Measurements from ENCODE around the gene TNIP2.

The TNIP2 gene

DNA sequence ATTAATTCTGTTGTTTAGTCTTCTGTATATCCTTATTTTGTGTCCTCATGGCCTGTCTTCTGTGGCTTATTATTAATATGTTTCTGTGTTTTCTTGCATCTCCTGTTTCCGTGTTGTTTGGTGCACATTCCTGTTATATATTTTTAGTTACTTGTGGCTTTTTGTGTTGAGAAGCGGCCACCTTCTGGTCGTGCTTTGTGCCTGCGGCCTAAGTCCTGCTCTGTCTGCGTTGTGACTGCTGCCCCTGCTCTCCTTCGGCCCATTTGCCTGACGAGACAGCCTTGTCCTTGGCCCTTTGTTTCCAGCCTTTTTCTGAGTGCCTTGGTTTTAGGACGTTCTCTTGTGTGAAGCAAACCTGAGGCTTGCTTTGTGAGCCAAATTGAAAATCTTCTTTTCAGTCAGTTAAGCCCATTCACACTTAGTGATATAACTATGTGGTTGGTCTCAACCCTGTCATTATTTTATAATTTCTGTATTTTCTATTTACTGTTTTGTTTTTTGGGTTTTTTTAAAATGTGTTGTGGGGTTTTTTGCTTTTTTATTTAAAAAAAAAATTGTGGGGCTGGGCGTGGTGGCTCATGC, 43.8 kb downstream of the TNIP2 start:
- Mint-ChIP-seq H3K4me3 (no peak overlapping the region), H3K4me1 (ENCODE audit: low read depth) (peaks cover 23% of the 10 kb centered on the region), H3K36me3 (no peaks in the 10 kb centered on the region), H3K27me3 (no peaks in the 10 kb centered on the region), H3K27ac (peak overlapping the region; percentile 64), H3K9me3 (ENCODE audit: low read depth) (no peaks in the 10 kb centered on the region)

DNA sequence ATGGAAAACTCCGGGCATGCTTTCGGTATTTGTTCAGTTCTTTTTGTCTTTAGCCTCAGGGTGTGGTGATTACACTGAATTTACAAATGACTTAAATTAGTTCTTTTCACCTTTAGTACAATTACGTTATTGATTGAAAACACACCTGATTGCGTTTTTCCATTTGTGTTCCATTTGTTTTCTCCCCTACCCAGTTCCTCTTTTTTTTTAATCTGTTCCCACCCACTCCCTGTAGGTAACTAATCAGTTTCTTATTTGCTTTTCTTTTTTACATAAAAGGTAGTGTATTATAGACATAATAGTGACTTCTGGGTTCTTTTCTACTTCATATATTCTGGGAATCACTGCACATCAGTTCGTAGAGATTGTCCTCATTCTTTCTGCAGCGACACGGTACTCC, 53.4 kb downstream of the TNIP2 start:
- H3K4me3 Mint-ChIP-seq, result no peak overlapping the region

DNA sequence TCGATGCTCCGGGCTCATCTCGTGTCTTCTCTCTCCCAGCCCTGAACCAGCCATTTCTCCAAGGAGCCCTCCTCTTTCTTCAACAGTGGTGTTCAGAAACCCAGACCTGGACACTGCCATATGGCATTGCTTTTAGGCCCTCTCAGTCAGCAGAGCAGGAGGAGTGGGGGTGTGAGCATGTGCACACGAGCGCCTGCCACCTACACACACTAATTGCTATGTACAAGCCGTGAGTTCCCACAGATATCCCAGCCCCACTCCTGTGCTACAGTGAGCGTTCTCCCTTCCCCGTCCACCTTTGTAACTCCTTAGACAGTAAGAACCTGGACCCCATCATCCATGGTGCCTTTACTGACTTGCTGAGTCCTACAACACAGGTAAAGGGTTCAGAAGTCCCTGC, 53.8 kb downstream of the TNIP2 start:
- no peaks in the 10 kb centered on the region for H3K36me3 Mint-ChIP-seq
- no peak overlapping the region for H3K4me3 Mint-ChIP-seq
- no peaks in the 10 kb centered on the region for H3K9me3 Mint-ChIP-seq (ENCODE audit: low read depth)
- peaks cover 2% of the 10 kb centered on the region for H3K4me1 Mint-ChIP-seq (ENCODE audit: low read depth)
- H3K27me3 Mint-ChIP-seq, result no peaks in the 10 kb centered on the region
- no peak overlapping the region for H3K27ac Mint-ChIP-seq

More for the DNA sequence above, 53.4 kb downstream of the TNIP2 start:
- Mint-ChIP-seq H3K9me3 (ENCODE audit: low read depth) (no peaks in the 10 kb centered on the region), H3K36me3 (no peaks in the 10 kb centered on the region), H3K27ac (no peak overlapping the region), H3K4me1 (ENCODE audit: low read depth) (peaks cover 2% of the 10 kb centered on the region), H3K27me3 (no peaks in the 10 kb centered on the region)

DNA sequence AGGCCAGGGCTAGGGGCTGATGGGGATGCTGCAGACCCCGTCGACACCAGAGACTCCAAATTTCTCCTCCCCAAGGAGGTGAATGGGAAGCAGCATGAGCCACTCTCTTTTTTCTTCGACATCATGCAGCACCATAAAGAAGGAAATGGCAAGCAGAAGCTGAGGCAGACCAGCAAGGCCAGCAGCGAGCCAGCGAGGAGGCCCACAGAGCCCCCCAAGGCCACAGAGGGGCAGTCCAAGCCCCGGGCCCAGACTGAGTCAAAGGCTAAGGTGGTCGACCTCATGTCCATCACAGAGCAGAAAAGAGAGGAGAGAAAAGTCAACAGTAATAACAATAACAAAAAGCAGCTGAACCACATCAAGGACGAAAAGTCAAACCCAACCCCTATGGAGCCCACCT, 56.1 kb downstream of the TNIP2 start:
- Mint-ChIP-seq H3K4me1 (ENCODE audit: low read depth) (peaks cover 2% of the 10 kb centered on the region), H3K27me3 (no peaks in the 10 kb centered on the region), H3K9me3 (ENCODE audit: low read depth) (no peaks in the 10 kb centered on the region), H3K36me3 (no peaks in the 10 kb centered on the region), H3K4me3 (no peak overlapping the region), H3K27ac (no peak overlapping the region)

DNA sequence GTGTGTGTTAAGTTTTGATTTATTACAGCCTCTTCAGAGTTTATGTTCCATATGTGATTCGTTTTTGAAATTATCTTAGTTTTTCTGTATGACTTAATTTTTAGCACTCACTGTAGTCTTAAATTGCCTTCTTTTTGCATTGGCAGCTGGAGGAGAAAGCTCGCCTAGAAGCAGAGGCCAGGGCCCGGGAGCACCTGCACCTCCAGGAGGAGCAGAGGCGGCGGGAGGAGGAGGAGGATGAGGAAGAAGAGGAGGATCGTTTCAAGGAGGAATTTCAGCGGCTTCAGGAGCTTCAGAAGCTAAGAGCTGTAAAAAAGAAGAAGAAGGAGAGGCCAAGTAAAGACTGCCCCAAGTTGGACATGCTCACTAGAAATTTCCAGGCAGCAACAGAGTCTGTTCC, 56.6 kb downstream of the TNIP2 start:
- no peak overlapping the region for H3K27ac Mint-ChIP-seq
- peaks cover 2% of the 10 kb centered on the region for H3K4me1 Mint-ChIP-seq (ENCODE audit: low read depth)
- H3K36me3 Mint-ChIP-seq, result no peaks in the 10 kb centered on the region
- H3K4me3 Mint-ChIP-seq, result no peak overlapping the region
- no peaks in the 10 kb centered on the region for H3K27me3 Mint-ChIP-seq
- H3K9me3 Mint-ChIP-seq (ENCODE audit: low read depth), result no peaks in the 10 kb centered on the region

DNA sequence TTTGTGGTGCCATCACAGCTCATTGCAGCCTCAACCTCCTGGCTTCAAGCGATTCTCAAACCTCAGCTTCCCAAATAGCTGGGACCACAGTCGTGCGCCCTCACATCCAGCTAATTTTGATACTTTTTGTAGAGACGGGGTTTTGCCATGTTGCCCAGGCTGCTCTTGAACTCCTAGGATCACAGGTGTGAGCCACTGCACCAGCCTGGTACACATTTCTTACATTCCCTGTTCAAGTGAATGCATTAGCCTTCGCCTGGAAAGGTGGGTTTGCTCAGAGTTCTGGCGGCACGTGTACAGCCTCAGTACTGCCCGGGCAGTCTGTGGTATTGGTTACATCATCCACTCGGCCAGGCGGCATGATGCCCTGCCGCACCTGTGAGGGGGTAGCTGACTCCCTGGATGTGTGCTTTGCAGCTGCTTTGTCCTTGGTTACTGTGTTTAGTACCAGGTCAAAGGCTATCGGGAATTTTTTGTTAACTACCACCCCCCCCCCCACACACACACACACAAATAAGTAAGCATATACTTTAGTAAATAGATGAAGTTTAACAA, 57.1 kb downstream of the TNIP2 start:
- no peak overlapping the region for H3K4me3 Mint-ChIP-seq
- H3K4me1 Mint-ChIP-seq (ENCODE audit: low read depth), result peaks cover 2% of the 10 kb centered on the region
- no peaks in the 10 kb centered on the region for H3K27me3 Mint-ChIP-seq
- no peaks in the 10 kb centered on the region for H3K9me3 Mint-ChIP-seq (ENCODE audit: low read depth)
- no peaks in the 10 kb centered on the region for H3K36me3 Mint-ChIP-seq
- no peak overlapping the region for H3K27ac Mint-ChIP-seq

DNA sequence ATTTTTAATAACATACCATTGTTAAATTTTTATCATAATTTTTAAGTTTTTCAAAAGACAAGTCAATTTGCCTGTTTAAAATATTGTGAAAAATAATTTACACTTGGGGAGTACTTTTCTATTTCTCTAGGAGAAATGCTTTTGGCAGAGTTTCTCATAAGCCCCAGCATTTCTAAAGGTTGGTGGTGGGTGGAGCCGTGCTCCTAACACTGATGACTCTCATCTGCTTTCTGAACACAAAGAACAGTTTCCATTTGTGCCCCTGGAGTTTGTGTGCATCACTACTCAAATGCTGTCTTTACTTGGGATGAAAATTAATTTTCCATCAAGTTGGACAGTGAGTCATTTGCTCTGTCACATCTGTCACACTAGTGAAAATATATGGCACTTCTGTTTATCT, 57.6 kb downstream of the TNIP2 start:
- Mint-ChIP-seq H3K36me3 (no peaks in the 10 kb centered on the region), H3K9me3 (ENCODE audit: low read depth) (no peaks in the 10 kb centered on the region), H3K27ac (peak overlapping the region; percentile 10), H3K4me1 (ENCODE audit: low read depth) (peaks cover 2% of the 10 kb centered on the region), H3K27me3 (no peaks in the 10 kb centered on the region), H3K4me3 (no peak overlapping the region)

DNA sequence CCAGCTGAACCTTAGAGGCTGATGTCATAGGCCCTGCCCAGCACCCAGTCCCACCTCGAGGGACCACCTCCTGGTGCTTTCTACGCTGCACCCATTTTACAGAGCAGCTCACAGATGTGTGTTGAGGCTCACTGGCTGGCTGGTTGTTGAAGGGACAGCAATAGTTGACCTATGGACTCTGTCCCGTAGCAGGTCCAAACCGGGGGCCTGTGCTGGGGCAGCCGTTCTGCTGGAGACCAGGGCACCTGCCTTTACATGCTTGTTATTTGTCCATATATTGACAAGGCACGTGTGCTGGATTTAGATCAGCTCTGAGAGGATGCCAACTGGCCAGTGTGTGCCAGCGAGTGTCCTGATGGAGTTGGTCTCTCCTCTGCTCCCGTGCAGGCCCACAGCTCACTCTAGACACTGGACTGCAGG, 58.1 kb downstream of the TNIP2 start:
- Mint-ChIP-seq H3K27me3 (no peaks in the 10 kb centered on the region), H3K4me1 (ENCODE audit: low read depth) (peaks cover 2% of the 10 kb centered on the region), H3K36me3 (no peaks in the 10 kb centered on the region), H3K4me3 (no peak overlapping the region), H3K9me3 (ENCODE audit: low read depth) (no peaks in the 10 kb centered on the region), H3K27ac (peak overlapping the region; percentile 41)

DNA sequence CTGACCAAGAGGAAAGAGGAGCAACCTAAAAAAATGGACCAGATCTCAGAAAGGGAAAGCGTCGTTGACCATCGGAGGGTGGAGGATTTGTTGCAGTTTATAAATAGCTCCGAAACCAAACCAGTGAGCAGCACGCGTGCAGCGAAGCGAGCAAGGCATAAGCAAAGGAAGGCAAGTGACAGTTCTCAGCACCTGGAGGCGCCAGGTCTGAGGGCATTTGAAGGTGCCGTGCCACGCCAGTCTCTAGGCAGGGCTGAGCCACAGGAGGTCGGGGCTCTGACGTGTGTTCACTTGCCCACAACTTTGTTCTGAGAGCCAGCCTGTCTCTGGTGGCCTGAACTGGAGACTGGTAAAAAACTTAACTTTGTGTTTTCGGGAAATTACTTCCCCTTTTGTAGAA, 59.7 kb downstream of the TNIP2 start:
- Mint-ChIP-seq H3K27me3 (no peaks in the 10 kb centered on the region), H3K9me3 (ENCODE audit: low read depth) (no peaks in the 10 kb centered on the region), H3K4me3 (no peak overlapping the region), H3K27ac (no peak overlapping the region), H3K36me3 (peaks cover 5% of the 10 kb centered on the region), H3K4me1 (ENCODE audit: low read depth) (peaks cover 13% of the 10 kb centered on the region)

DNA sequence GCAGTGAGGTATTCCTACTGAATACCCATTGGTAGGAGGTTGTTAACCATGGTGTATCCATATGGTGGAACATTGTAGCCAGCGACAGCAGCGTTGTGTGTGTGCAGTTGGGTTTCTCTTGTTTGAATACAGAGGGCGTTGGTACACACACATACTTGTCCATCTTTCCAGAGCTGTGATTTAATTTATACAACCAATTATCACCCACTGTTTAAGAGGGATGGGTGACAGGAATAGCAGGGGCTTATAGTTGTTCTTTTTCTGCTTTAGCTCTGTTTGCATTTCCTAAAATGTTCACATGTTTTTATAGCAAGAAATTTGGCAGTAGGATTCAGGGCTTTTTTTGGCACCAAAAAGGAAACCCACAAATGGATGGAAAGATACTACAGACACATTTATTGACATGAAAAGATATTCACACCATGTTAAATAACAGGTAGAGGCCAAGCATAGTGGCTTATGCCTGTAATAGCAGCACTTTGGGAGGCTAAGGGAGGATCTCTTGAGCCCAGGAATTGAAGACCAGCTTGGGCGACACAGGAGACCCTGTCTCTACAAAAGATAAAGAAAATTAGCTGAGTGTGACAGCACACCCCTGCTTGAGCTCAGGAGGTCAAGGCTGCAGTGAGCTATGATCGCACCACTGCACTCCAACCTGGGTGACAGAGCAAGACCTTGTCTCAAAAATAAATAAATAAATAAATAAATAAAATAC, 60.6 kb downstream of the TNIP2 start:
- Mint-ChIP-seq H3K27me3 (no peaks in the 10 kb centered on the region), H3K36me3 (peaks cover 5% of the 10 kb centered on the region), H3K9me3 (ENCODE audit: low read depth) (no peaks in the 10 kb centered on the region), H3K27ac (no peak overlapping the region), H3K4me1 (ENCODE audit: low read depth) (peaks cover 14% of the 10 kb centered on the region), H3K4me3 (no peak overlapping the region)

DNA sequence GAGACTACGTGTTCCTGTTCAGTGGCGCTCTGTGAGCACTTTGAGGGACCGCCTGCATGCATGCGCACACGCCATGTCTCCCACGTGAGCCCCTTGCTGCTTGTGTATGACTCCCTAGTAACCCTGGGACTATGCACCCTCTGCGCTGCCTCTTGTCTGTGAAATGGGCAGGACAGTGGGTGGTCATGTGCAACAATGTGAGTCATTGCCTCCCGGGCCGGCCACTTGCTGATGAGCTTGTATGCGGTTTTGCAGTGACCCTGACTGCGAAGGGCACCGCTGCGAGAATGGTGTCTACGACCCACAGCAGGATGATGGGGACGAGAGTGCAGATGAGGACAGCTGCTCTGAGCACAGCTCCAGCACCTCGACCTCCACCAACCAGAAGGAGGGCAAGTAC, 61.4 kb downstream of the TNIP2 start:
- no peak overlapping the region for H3K4me3 Mint-ChIP-seq
- peaks cover 7% of the 10 kb centered on the region for H3K36me3 Mint-ChIP-seq
- peaks cover 22% of the 10 kb centered on the region for H3K4me1 Mint-ChIP-seq (ENCODE audit: low read depth)
- H3K27ac Mint-ChIP-seq, result no peak overlapping the region
- no peaks in the 10 kb centered on the region for H3K27me3 Mint-ChIP-seq
- H3K9me3 Mint-ChIP-seq (ENCODE audit: low read depth), result no peaks in the 10 kb centered on the region

DNA sequence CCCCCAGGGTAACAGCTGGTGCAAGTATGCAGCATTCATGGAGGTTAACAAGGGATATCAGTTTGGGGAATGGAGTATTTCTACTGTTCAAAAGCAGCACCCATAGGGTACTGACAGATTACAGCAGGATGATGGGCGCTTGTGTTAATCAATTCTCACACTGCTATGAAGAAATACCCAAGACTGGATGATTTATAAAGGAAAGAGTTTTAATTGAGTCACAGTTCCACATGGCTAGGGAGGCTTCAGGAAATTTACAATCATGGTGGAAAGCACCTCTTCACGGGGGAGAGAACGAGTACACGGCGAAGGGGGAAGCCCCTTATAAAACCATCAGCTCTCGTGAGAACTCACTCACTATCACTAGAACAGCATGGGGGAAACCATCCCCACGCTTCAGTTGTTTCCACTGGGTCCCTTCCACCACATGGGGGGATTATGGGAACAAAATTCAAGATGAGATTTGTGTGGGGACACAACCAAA, 64.1 kb downstream of the TNIP2 start:
- H3K9me3 Mint-ChIP-seq (ENCODE audit: low read depth), result no peaks in the 10 kb centered on the region
- peak overlapping the region; percentile 89 for H3K27ac Mint-ChIP-seq
- H3K27me3 Mint-ChIP-seq, result no peaks in the 10 kb centered on the region
- H3K4me1 Mint-ChIP-seq (ENCODE audit: low read depth), result peaks cover 21% of the 10 kb centered on the region
- H3K36me3 Mint-ChIP-seq, result peaks cover 7% of the 10 kb centered on the region
- no peak overlapping the region for H3K4me3 Mint-ChIP-seq

Data from activated naive CD8-positive, alpha-beta T cell (primary cell).